RKO (cell line): ENCODE data around the gene MAMDC4.
"Not testable (repeated sequence)": the region's sequence is repeated elsewhere in the genome, so short reads cannot be mapped to it uniquely, and the experiment has no call there.

Experiments used
- DNase-seq: peaks from one replicate; pipeline ENCODE4 v3.0.0-alpha.2; 2016; ENCODE audit warnings: low spot score

Gene MAMDC4

GRCh38 chr9:136862849-136863622 is 10.9 kb downstream of the MAMDC4 start:
- DNase-seq: no peak

GRCh38 chr9:136863623-136864273 is 11.6 kb downstream of the MAMDC4 start:
- DNase-seq: no peak

- DNase-seq: peak; percentile 80
These were observed 13.1 kb downstream of the MAMDC4 start for GRCh38 chr9:136865041-136865767.

GRCh38 chr9:136865768-136866103 is 13.6 kb downstream of the MAMDC4 start:
- DNase-seq: no peak

- not testable (repeated sequence) for DNase-seq
These were observed 14.8 kb downstream of the MAMDC4 start for GRCh38 chr9:136866898-136867421.

- no peak for DNase-seq
These were observed 15.3 kb downstream of the MAMDC4 start for GRCh38 chr9:136867480-136867879.

- no peak for DNase-seq
These were observed 15.8 kb downstream of the MAMDC4 start for GRCh38 chr9:136867917-136868316.

- no peak for DNase-seq
These were observed 16.5 kb downstream of the MAMDC4 start for GRCh38 chr9:136868644-136869043.

GRCh38 chr9:136869611-136870010 is 17.5 kb downstream of the MAMDC4 start:
- not testable (repeated sequence) for DNase-seq

- no peak for DNase-seq
These were observed 23.0 kb downstream of the MAMDC4 start for GRCh38 chr9:136875155-136875554.

- no peak for DNase-seq
These were observed 24.3 kb downstream of the MAMDC4 start for GRCh38 chr9:136876476-136876875.

GRCh38 chr9:136880651-136881050 is 28.5 kb downstream of the MAMDC4 start:
- no peak for DNase-seq

GRCh38 chr9:136881691-136882108 is 29.6 kb downstream of the MAMDC4 start:
- no peak for DNase-seq

- peak; percentile 92 for DNase-seq
These were observed 30.2 kb downstream of the MAMDC4 start for GRCh38 chr9:136882109-136882946.

- not testable (repeated sequence) for DNase-seq
These were observed 30.8 kb downstream of the MAMDC4 start for GRCh38 chr9:136882947-136883283.

GRCh38 chr9:136883670-136884069 is 31.5 kb downstream of the MAMDC4 start:
- not testable (repeated sequence) for DNase-seq

GRCh38 chr9:136885950-136886578 is 33.9 kb downstream of the MAMDC4 start, which contains the start of gene TRAF2:
Gene TRAF2 (plus strand): TSS chr9:136886516. CDS start chr9:136898741, 12,225 bp downstream.
- peak; percentile 100 for DNase-seq

- DNase-seq: peak; percentile 63
These were observed 34.8 kb downstream of the MAMDC4 start for GRCh38 chr9:136886610-136887597.

GRCh38 chr9:136888454-136888853 is 36.3 kb downstream of the MAMDC4 start:
- DNase-seq: no peak

GRCh38 chr9:136889858-136890257 is 37.7 kb downstream of the MAMDC4 start:
- no peak for DNase-seq
